ENCODE data around the gene FGGY. TPM values are rescaled to one million over a fixed set of nuclear protein-coding genes. Genes with fewer than 3 reads are reported as not detected.
"Not testable (repeated sequence)": the region's sequence is repeated elsewhere in the genome, so short reads cannot be mapped to it uniquely, and the experiment has no call there.

The FGGY gene
- total RNA-seq (2014; rRNA removed; shearing (Covaris generic)): 10.2 and 23.4 TPM in 2 replicates

GRCh38 chr1:59296358-59297256 lies at the start of gene FGGY:
Gene FGGY, plus strand, starts transcription at chr1:59297094. Its CDS starts 24,456 bp downstream, at chr1:59321550.
- in situ Hi-C loops (cut with HindIII; ENCODE audit: low sequenced_read_pairs): no loop called here

GRCh38 chr1:59248758-59249157 lies 48.1 kb upstream of the FGGY start:
- in situ Hi-C loops (cut with HindIII; ENCODE audit: low sequenced_read_pairs): no loop called here
- DNase-seq (ENCODE audit: low spot score): no peak

More at GRCh38 chr1:59296358-59297256, at the start of gene FGGY:
- DNase-seq (ENCODE audit: low spot score): peak; percentile 98

GRCh38 chr1:59249396-59250137 lies 47.3 kb upstream of the FGGY start:
- peak; percentile 10 for DNase-seq (ENCODE audit: low spot score)
- in situ Hi-C loops (cut with HindIII; ENCODE audit: low sequenced_read_pairs): no loop called here

- DNase-seq (ENCODE audit: low spot score); in situ Hi-C loops (cut with HindIII; ENCODE audit: low sequenced_read_pairs): not testable (repeated sequence)
These were observed 45.8 kb upstream of the FGGY start for GRCh38 chr1:59251061-59251460.

- in situ Hi-C loops (cut with HindIII; ENCODE audit: low sequenced_read_pairs); DNase-seq (ENCODE audit: low spot score): not testable (repeated sequence)
These were observed 40.5 kb upstream of the FGGY start for GRCh38 chr1:59256429-59256828.

GRCh38 chr1:59258412-59259032 lies 38.4 kb upstream of the FGGY start:
- in situ Hi-C loops (cut with HindIII; ENCODE audit: low sequenced_read_pairs): no loop called here
- no peak for DNase-seq (ENCODE audit: low spot score)

GRCh38 chr1:59261537-59261936 lies 35.4 kb upstream of the FGGY start:
- in situ Hi-C loops (cut with HindIII; ENCODE audit: low sequenced_read_pairs): no loop called here
- no peak for DNase-seq (ENCODE audit: low spot score)

GRCh38 chr1:59262631-59263030 lies 34.3 kb upstream of the FGGY start:
- in situ Hi-C loops (cut with HindIII; ENCODE audit: low sequenced_read_pairs): no loop called here
- DNase-seq (ENCODE audit: low spot score): no peak

GRCh38 chr1:59263111-59263510 lies 33.8 kb upstream of the FGGY start:
- no peak for DNase-seq (ENCODE audit: low spot score)
- in situ Hi-C loops (cut with HindIII; ENCODE audit: low sequenced_read_pairs): no loop called here

GRCh38 chr1:59265622-59266021 lies 31.3 kb upstream of the FGGY start:
- no peak for DNase-seq (ENCODE audit: low spot score)

GRCh38 chr1:59266180-59266926 lies 30.5 kb upstream of the FGGY start:
- in situ Hi-C loops (cut with HindIII; ENCODE audit: low sequenced_read_pairs): no loop called here

More at GRCh38 chr1:59265622-59266021, 31.3 kb upstream of the FGGY start:
- in situ Hi-C loops (cut with HindIII; ENCODE audit: low sequenced_read_pairs): no loop called here

GRCh38 chr1:59266927-59267293 lies 30.0 kb upstream of the FGGY start:
- no peak for DNase-seq (ENCODE audit: low spot score)
- in situ Hi-C loops (cut with HindIII; ENCODE audit: low sequenced_read_pairs): no loop called here

More at GRCh38 chr1:59266180-59266926, 30.5 kb upstream of the FGGY start:
- no peak for DNase-seq (ENCODE audit: low spot score)

- in situ Hi-C loops (cut with HindIII; ENCODE audit: low sequenced_read_pairs): no loop called here
- no peak for DNase-seq (ENCODE audit: low spot score)
These were observed 28.5 kb upstream of the FGGY start for GRCh38 chr1:59268406-59268805.

GRCh38 chr1:59271561-59272260 lies 25.2 kb upstream of the FGGY start:
- in situ Hi-C loops (cut with HindIII; ENCODE audit: low sequenced_read_pairs): no loop called here
- DNase-seq (ENCODE audit: low spot score): no peak

- DNase-seq (ENCODE audit: low spot score): no peak
- in situ Hi-C loops (cut with HindIII; ENCODE audit: low sequenced_read_pairs): no loop called here
These were observed 24.4 kb upstream of the FGGY start for GRCh38 chr1:59272507-59272906.

- DNase-seq (ENCODE audit: low spot score): no peak
- in situ Hi-C loops (cut with HindIII; ENCODE audit: low sequenced_read_pairs): no loop called here
These were observed 20.4 kb upstream of the FGGY start for GRCh38 chr1:59276439-59276851.

GRCh38 chr1:59278780-59279354 lies 18.0 kb upstream of the FGGY start:
- in situ Hi-C loops (cut with HindIII; ENCODE audit: low sequenced_read_pairs): no loop called here
- DNase-seq (ENCODE audit: low spot score): no peak

- in situ Hi-C loops (cut with HindIII; ENCODE audit: low sequenced_read_pairs): no loop called here
- no peak for DNase-seq (ENCODE audit: low spot score)
These were observed 17.2 kb upstream of the FGGY start for GRCh38 chr1:59279645-59280044.

All from G401 (cell line).